ENCODE measurements around the gene BIRC2. TPM values are rescaled to one million over a fixed set of nuclear protein-coding genes. Genes with fewer than 3 reads are reported as not detected.

The BIRC2 gene
- total RNA-seq, 1 experiment from 2014 or later = 28.2 TPM

- Histone ChIP-seq H3T11ph (ENCODE audit: low read length) (no peak overlapping the region), H2BK12ac (ENCODE audit: insufficient read length, low read depth, low read length) (no peak overlapping the region), H3K4ac (ENCODE audit: low read depth, low read length) (no peak overlapping the region), H3K23me2 (ENCODE audit: insufficient read length, low read depth, low read length, poor library complexity, severe bottlenecking) (no peaks in the 10 kb centered on the region), H4K20me1 (ENCODE audit: control insufficient read depth, insufficient read depth, insufficient read length) (no peaks in the 10 kb centered on the region), H3K4me2 (ENCODE audit: insufficient read depth, insufficient read length, low read length) (no peak overlapping the region), H3K27me3 (ENCODE audit: insufficient read depth, low read length) (no peaks in the 10 kb centered on the region), H3K79me2 (ENCODE audit: insufficient read depth, low read length) (no peaks in the 10 kb centered on the region), H3K79me1 (ENCODE audit: insufficient read depth, low read depth, low read length, poor library complexity, severe bottlenecking) (no peaks in the 10 kb centered on the region), H2BK20ac (ENCODE audit: low read depth, low read length, poor library complexity, severe bottlenecking) (no peak overlapping the region), H2BK120ac (ENCODE audit: low read depth, low read length, poor library complexity, severe bottlenecking) (no peak overlapping the region), H4K5ac (ENCODE audit: insufficient read length, low read depth, low read length) (no peak overlapping the region), H3K18ac (ENCODE audit: insufficient read length, low read depth, low read length) (no peak overlapping the region), H3K56ac (ENCODE audit: insufficient read length, low read depth, low read length) (no peak overlapping the region), H3K14ac (ENCODE audit: insufficient read depth, low read length) (no peak overlapping the region), H2BK5ac (ENCODE audit: insufficient read length, low read length) (no peak overlapping the region), H3K9me3 (ENCODE audit: control insufficient read depth, low read depth, low read length) (no peaks in the 10 kb centered on the region), H3K27ac (ENCODE audit: insufficient read length, low read depth, low read length) (no peak overlapping the region), H3K23ac (ENCODE audit: insufficient read length, low read depth, low read length) (no peak overlapping the region), H2BK15ac (ENCODE audit: low read depth, low read length) (no peak overlapping the region), H2AFZ (ENCODE audit: low read length) (no peak overlapping the region), H3K9ac (ENCODE audit: extremely low read depth, insufficient read length, low read length) (no peak overlapping the region), H3K4me1 (ENCODE audit: insufficient read depth, low read length) (no peaks in the 10 kb centered on the region), H4K91ac (ENCODE audit: insufficient read length, low read depth, low read length) (no peak overlapping the region), H4K8ac (replicated peaks; ENCODE audit: insufficient read length, low read depth, low read length) (no peak overlapping the region), H2AK5ac (ENCODE audit: insufficient read length, low read length) (no peak overlapping the region)
- peaks cover 0 to 27% (median 15%) of the 10 kb centered on the region in 3 experiments; a peak in 4 of 7 replicates for H3K36me3 Mint-ChIP-seq (ENCODE audit: insufficient read depth in 1 of 3, low read depth in 3 of 3)
- TF ChIP-seq CTCF (conservative IDR thresholded peaks at IDR 0.05) = no peak
- no peak overlapping the region for H3K4me3 Mint-ChIP-seq
- no peaks in the 10 kb centered on the region for H3K27me3 Mint-ChIP-seq (ENCODE audit: low read depth)
- H3K27ac Mint-ChIP-seq = no peak overlapping the region
- H3K4me1 Mint-ChIP-seq = peaks cover 16 to 22% of the 10 kb centered on the region in 2 experiments
- WGBS (ENCODE audit: extremely low coverage, insufficient read length, low lambda C conversion rate) = no CpG with 5 or more reads among the region's 8 CpGs
- no peak for DNase-seq
- H3K9me3 Mint-ChIP-seq = no peaks in the 10 kb centered on the region; a peak in 1 of 5 replicates
Measured at GRCh38 chr11:102387043-102387781, 40.2 kb downstream of the BIRC2 start.
